Peyer's patch (tissue), 4 donors: Measurements from ENCODE around the gene CHN2.

ENCODE experiments used
- CTCF ChIP-seq, 6 experiments: fragments of 450-650 bp in 4 of 6; fragments of 200-600 bp in 2 of 6; sonication (generic) in 1 of 6; IDR thresholded peaks; one replicate each; pipeline ENCODE4 v1.5.1; 2017 to 2019; ENCODE audit warnings: antibody characterized with exemption in 6 of 6, mild to moderate bottlenecking in 3 of 6, moderate library complexity in 1 of 6
- POLR2A ChIP-seq, 2 donors: fragments of 450-650 bp; IDR thresholded peaks; one replicate each; pipeline ENCODE4 v1.5.1; 2017; ENCODE audit warnings: antibody characterized with exemption in 2 of 2, mild to moderate bottlenecking in 2 of 2, moderate library complexity in 2 of 2

- TF ChIP-seq CTCF (IDR thresholded peaks at IDR 0.05) (no peak), POLR2A (IDR thresholded peaks at IDR 0.05) (no peak)
Measured at GRCh38 chr7:29163854-29164253, 30.7 kb upstream of the CHN2 start.
